Smooth muscle cell (in vitro differentiated cells): ENCODE data around the gene CC2D1A. TPM values are rescaled to one million over a fixed set of nuclear protein-coding genes. Genes with fewer than 3 reads are reported as not detected.

Experiments
- DNase-seq: peaks from one replicate; lab custom pipeline; 2025; ENCODE audit not compliant: unreplicated experiment; lab: John Stamatoyannopoulos, UW
- H2AFZ ChIP-seq: fragments of 200-600 bp; sonication (generic); 2 replicates; pipeline ENCODE4 v1.6.0; 2016; ENCODE audit warnings: antibody characterized with exemption, low read depth, mild to moderate bottlenecking
- H3F3A ChIP-seq: fragments of 200-600 bp; sonication (generic); 2 replicates; pipeline ENCODE4 v1.6.0; 2017; ENCODE audit warnings: antibody characterized with exemption, low read depth
- H3K27ac ChIP-seq: fragments of 200-600 bp; sonication (generic); 2 replicates; pipeline ENCODE4 v1.5.1; 2016; ENCODE audit warnings: low read depth, mild to moderate bottlenecking
- H3K27me3 ChIP-seq: fragments of 200-600 bp; sonication (generic); 2 replicates; pipeline ENCODE4 v1.6.1; 2016; ENCODE audit warnings: low read depth, mild to moderate bottlenecking
- H3K36me3 ChIP-seq: fragments of 200-600 bp; sonication (generic); 2 replicates; pipeline ENCODE4 v1.5.1; 2016; ENCODE audit warnings: low read depth
- H3K4me1 ChIP-seq: fragments of 200-600 bp; sonication (generic); 2 replicates; pipeline ENCODE4 v1.5.1; 2016; ENCODE audit warnings: low read depth
- H3K4me2 ChIP-seq: fragments of 200-600 bp; sonication (generic); 2 replicates; pipeline ENCODE4 v1.6.0; 2016; ENCODE audit warnings: mild to moderate bottlenecking
- H3K4me3 ChIP-seq: fragments of 200-600 bp; sonication (generic); 2 replicates; pipeline ENCODE4 v1.5.1; 2016; ENCODE audit warnings: mild to moderate bottlenecking
- H3K79me2 ChIP-seq: fragments of 200-600 bp; sonication (generic); 2 replicates; pipeline ENCODE4 v1.6.0; 2016; ENCODE audit warnings: low read depth, mild to moderate bottlenecking
- H3K9ac ChIP-seq: fragments of 200-600 bp; sonication (generic); 2 replicates; pipeline ENCODE4 v1.6.0; 2016; ENCODE audit warnings: low read depth
- H3K9me3 ChIP-seq: fragments of 200-600 bp; sonication (generic); replicated peaks from 2 replicates; pipeline ENCODE4 v1.5.1; 2016; ENCODE audit warnings: low read depth
- H4K20me1 ChIP-seq: fragments of 200-600 bp; sonication (generic); 2 replicates; pipeline ENCODE4 v1.6.0; 2016; ENCODE audit warnings: low read depth
- WGBS: methylation state at CpG from one replicate; pipeline ENCODE4 v1.1.7; 2016; ENCODE audit warnings: low lambda C conversion rate; 5-methylcytosine and 5-hydroxymethylcytosine counted together
- polyA plus RNA-seq: library from polyadenylated mRNA; unstranded; fragments of >200 nt; fragmentation: Nextera tagmentation; extraction: Ambion mirVana; gene quantifications from 2 replicates; pipeline ENCODE4 v1.2.1, GENCODE V29; 2016
- total RNA-seq: library from RNA; depleted of rRNA; stranded (reverse); fragments of >200 nt; gene quantifications from 2 replicates; pipeline ENCODE4 v1.2.3, GENCODE V29; 2014
- TF ChIP-seq, protein P1 (sequence below): fragments of 200-600 bp; sonication (generic); IDR thresholded peaks from 2 replicates; pipeline ENCODE4 v1.5.1; 2017; ENCODE audit warnings: borderline replicate concordance, mild to moderate bottlenecking, antibody characterized with exemption; ENCODE audit not compliant: insufficient read depth, poor library complexity, severe bottlenecking

CC2D1A gene
- total and polyA plus RNA-seq, 2 experiments from 2014 or later = 8.0 to 26.3 TPM

GRCh38 chr19:13909430-13909829 is 3.4 kb downstream of the CC2D1A start:
- TF ChIP-seq, protein P1, sequence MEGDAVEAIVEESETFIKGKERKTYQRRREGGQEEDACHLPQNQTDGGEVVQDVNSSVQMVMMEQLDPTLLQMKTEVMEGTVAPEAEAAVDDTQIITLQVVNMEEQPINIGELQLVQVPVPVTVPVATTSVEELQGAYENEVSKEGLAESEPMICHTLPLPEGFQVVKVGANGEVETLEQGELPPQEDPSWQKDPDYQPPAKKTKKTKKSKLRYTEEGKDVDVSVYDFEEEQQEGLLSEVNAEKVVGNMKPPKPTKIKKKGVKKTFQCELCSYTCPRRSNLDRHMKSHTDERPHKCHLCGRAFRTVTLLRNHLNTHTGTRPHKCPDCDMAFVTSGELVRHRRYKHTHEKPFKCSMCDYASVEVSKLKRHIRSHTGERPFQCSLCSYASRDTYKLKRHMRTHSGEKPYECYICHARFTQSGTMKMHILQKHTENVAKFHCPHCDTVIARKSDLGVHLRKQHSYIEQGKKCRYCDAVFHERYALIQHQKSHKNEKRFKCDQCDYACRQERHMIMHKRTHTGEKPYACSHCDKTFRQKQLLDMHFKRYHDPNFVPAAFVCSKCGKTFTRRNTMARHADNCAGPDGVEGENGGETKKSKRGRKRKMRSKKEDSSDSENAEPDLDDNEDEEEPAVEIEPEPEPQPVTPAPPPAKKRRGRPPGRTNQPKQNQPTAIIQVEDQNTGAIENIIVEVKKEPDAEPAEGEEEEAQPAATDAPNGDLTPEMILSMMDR = no peak
- Histone ChIP-seq H2AFZ (no peak overlapping the region), H3K79me2 (peaks cover 3% of the 10 kb centered on the region), H3K27me3 (no peaks in the 10 kb centered on the region), H4K20me1 (no peaks in the 10 kb centered on the region), H3K4me2 (no peak overlapping the region), H3K4me1 (peaks cover 8% of the 10 kb centered on the region), H3K9me3 (no peaks in the 10 kb centered on the region), H3K36me3 (no peaks in the 10 kb centered on the region), H3K9ac (no peak overlapping the region), H3F3A (no peaks in the 10 kb centered on the region), H3K27ac (no peak overlapping the region), H3K4me3 (no peak overlapping the region)
- WGBS = 100% methylated on average over 2 of the region's 2 CpGs
- DNase-seq = no peak

GRCh38 chr19:13913352-13913751 is 7.4 kb downstream of the CC2D1A start:
- Histone ChIP-seq H3K4me1 (no peaks in the 10 kb centered on the region), H4K20me1 (no peaks in the 10 kb centered on the region)

DNA sequence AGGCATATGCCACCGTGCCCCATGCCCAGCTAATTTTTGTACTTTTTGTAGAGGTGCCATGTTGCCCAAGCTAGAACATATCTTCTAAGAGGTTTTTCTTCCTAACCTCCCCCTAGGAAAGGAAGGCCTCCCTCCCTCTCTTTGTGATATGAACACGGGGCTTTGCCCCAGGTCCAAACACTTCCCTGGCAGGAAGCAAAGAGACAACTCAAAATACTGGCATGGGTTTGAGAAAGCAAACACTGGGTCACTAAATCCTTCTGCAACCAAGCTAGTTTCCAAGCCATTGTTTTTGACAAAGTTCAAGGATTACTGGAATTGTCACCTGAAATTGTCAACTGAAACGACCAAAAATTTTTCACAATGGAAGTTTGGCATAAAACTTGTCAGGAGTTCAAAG is 8.8 kb downstream of the CC2D1A start:
- Histone ChIP-seq H3K4me1 (no peaks in the 10 kb centered on the region), H3K27ac (no peak overlapping the region), H3K27me3 (no peaks in the 10 kb centered on the region), H3K4me3 (no peak overlapping the region), H3K79me2 (no peaks in the 10 kb centered on the region), H4K20me1 (no peaks in the 10 kb centered on the region), H3K36me3 (no peaks in the 10 kb centered on the region), H3K4me2 (no peak overlapping the region), H2AFZ (no peak overlapping the region), H3F3A (no peaks in the 10 kb centered on the region), H3K9ac (no peak overlapping the region), H3K9me3 (no peaks in the 10 kb centered on the region)
- TF ChIP-seq, protein P1 = no peak
- 97% methylated on average over 3 of the region's 3 CpGs for WGBS
- DNase-seq = no peak

More at GRCh38 chr19:13913352-13913751, 7.4 kb downstream of the CC2D1A start:
- Histone ChIP-seq H3K4me2 (no peak overlapping the region), H3K27ac (no peak overlapping the region), H3K9me3 (no peaks in the 10 kb centered on the region), H3K36me3 (no peaks in the 10 kb centered on the region), H3K9ac (no peak overlapping the region), H2AFZ (no peak overlapping the region), H3K4me3 (no peak overlapping the region), H3K79me2 (no peaks in the 10 kb centered on the region), H3F3A (no peaks in the 10 kb centered on the region), H3K27me3 (no peaks in the 10 kb centered on the region)
- no peak for DNase-seq
- WGBS = 97% methylated on average over 17 of the region's 17 CpGs
- TF ChIP-seq, protein P1 = no peak

- no peaks in the 10 kb centered on the region for H3K36me3 ChIP-seq
- TF ChIP-seq, protein P1 = no peak
Measured at GRCh38 chr19:13917888-13918406, 11.9 kb downstream of the CC2D1A start.

More at GRCh38 chr19:13917888-13918406, 11.9 kb downstream of the CC2D1A start:
- Histone ChIP-seq H3K9me3 (no peaks in the 10 kb centered on the region), H3K79me2 (no peaks in the 10 kb centered on the region), H4K20me1 (no peaks in the 10 kb centered on the region), H3K27me3 (no peaks in the 10 kb centered on the region), H3K9ac (no peak overlapping the region), H3K27ac (no peak overlapping the region), H3K4me2 (no peak overlapping the region), H2AFZ (no peak overlapping the region), H3F3A (no peaks in the 10 kb centered on the region), H3K4me3 (no peak overlapping the region), H3K4me1 (no peaks in the 10 kb centered on the region)
- WGBS = 99% methylated on average over 14 of the region's 14 CpGs
- DNase-seq = no peak
